Measurements from ENCODE around the gene LAMC2.

Gene LAMC2

DNA sequence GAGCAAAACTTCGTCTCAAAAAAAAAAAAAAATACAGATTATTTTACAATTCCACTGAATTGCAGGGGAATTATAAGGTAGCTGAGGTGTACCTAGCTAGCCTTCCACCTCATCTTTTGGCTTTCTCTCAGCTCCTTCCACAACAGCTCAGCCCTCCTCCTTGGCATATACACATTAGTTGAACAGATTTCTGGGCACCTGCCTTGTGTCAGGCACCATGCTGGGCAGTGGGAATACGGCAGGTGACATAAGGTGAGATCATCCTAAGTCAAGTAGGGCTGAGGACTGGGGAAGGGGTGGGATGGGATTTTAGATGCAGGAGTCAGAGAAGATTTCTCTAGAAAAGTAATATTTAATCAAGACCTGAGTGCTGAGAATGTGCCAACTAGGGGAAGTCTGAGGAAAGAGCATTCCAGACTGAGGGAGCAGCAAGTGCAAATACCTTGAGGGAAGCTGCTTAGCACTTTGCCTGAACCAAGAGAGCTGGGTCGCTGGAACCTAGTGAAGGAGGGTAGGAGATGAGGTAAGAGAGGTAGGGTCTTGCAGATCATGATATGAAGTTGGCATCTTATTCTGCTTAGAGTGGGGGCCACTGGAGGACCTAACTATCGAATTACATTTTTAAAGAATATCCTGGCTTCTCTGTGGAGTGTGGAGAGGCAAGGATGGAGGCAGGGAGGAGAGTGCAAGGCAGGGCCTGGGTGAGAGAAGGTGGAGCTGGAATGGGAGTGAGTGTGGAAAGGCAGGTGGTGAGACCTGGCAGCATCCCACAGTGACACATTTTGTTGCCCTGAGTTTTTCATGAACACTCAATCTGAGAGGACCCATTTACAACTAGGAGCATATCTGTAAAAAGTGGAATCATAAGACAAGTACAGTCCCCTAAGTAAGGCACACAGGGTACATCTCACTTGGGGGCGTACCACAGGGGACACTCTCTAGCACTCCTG is 28.2 kb downstream of the LAMC2 start:
- no peak overlapping the region for H2AFZ ChIP-seq (ENCODE audit: low read depth, low read length)
- ATAC-seq (ENCODE audit: insufficient read depth, low read depth): no peak
- H3K27me3 ChIP-seq (ENCODE audit: insufficient read depth, low read length, poor library complexity): peaks cover 13% of the 10 kb centered on the region
- DNase-seq: no peak
- no peak overlapping the region for H3K27ac ChIP-seq (ENCODE audit: low read length)
- H3K36me3 ChIP-seq (ENCODE audit: insufficient read depth, low read length): no peaks in the 10 kb centered on the region
- H3K4me1 ChIP-seq (ENCODE audit: insufficient read depth, low read length): peaks cover 20% of the 10 kb centered on the region
- no peak overlapping the region for H3K4me3 ChIP-seq (ENCODE audit: low read depth in 1 of 2, low read length in 2 of 2)
- H4K20me1 ChIP-seq (ENCODE audit: insufficient read depth, low read length): no peaks in the 10 kb centered on the region
- no peak overlapping the region for H3K9ac ChIP-seq (ENCODE audit: low read depth, low read length)
- TF ChIP-seq EZH2 (IDR thresholded peaks at IDR 0.05; ENCODE audit: borderline replicate concordance, low read depth, low read length, severe bottlenecking): no peak
- TF ChIP-seq, protein P1, sequence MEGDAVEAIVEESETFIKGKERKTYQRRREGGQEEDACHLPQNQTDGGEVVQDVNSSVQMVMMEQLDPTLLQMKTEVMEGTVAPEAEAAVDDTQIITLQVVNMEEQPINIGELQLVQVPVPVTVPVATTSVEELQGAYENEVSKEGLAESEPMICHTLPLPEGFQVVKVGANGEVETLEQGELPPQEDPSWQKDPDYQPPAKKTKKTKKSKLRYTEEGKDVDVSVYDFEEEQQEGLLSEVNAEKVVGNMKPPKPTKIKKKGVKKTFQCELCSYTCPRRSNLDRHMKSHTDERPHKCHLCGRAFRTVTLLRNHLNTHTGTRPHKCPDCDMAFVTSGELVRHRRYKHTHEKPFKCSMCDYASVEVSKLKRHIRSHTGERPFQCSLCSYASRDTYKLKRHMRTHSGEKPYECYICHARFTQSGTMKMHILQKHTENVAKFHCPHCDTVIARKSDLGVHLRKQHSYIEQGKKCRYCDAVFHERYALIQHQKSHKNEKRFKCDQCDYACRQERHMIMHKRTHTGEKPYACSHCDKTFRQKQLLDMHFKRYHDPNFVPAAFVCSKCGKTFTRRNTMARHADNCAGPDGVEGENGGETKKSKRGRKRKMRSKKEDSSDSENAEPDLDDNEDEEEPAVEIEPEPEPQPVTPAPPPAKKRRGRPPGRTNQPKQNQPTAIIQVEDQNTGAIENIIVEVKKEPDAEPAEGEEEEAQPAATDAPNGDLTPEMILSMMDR (IDR thresholded peaks at IDR 0.05; ENCODE audit: borderline replicate concordance, extremely low read depth, low read length, poor library complexity, severe bottlenecking): no peak
- no peaks in the 10 kb centered on the region for H3K79me2 ChIP-seq (ENCODE audit: insufficient read depth, low read length)
- H3K9me3 ChIP-seq (ENCODE audit: insufficient read depth, low read length, severe bottlenecking): no peaks in the 10 kb centered on the region
- no peak overlapping the region for H3K4me2 ChIP-seq (ENCODE audit: insufficient read depth, low read length)

DNA sequence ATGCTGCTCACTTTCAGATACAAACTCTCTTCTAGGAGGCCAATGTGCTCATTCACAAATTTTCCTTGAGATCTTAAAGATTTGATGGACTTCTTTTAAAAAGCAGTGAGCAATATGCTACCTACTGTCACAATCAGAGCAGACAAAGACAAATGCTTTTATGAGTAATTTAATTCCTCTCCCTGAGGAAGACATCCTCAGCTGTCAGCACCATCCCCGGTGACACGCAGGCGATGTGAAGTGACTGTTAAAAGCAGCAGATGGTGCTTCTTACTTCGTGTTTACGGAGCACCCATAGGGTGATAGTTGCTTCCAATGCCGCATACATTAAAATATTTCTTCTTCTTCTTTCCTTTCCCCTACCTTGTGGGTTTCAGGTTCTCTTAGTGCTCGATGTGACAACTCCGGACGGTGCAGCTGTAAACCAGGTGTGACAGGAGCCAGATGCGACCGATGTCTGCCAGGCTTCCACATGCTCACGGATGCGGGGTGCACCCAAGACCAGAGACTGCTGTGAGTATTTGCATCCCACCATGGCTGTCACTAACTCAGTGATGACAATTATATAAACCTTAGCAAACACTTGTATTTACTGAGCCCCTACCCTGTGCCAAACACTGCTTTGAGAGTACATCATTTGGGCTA is 29.1 kb downstream of the LAMC2 start:
- Histone ChIP-seq H4K20me1 (ENCODE audit: insufficient read depth, low read length) (no peaks in the 10 kb centered on the region), H3K36me3 (ENCODE audit: insufficient read depth, low read length) (no peaks in the 10 kb centered on the region), H3K4me3 (ENCODE audit: low read depth in 1 of 2, low read length in 2 of 2) (no peak overlapping the region), H3K9me3 (ENCODE audit: insufficient read depth, low read length, severe bottlenecking) (no peaks in the 10 kb centered on the region), H3K4me1 (ENCODE audit: insufficient read depth, low read length) (peaks cover 16% of the 10 kb centered on the region), H3K27ac (ENCODE audit: low read length) (no peak overlapping the region), H2AFZ (ENCODE audit: low read depth, low read length) (no peak overlapping the region), H3K27me3 (ENCODE audit: insufficient read depth, low read length, poor library complexity) (peaks cover 13% of the 10 kb centered on the region), H3K79me2 (ENCODE audit: insufficient read depth, low read length) (no peaks in the 10 kb centered on the region), H3K4me2 (ENCODE audit: insufficient read depth, low read length) (no peak overlapping the region), H3K9ac (ENCODE audit: low read depth, low read length) (no peak overlapping the region)
- DNase-seq: no peak
- TF ChIP-seq EZH2 (IDR thresholded peaks at IDR 0.05; ENCODE audit: borderline replicate concordance, low read depth, low read length, severe bottlenecking): no peak
- TF ChIP-seq, protein P1 (IDR thresholded peaks at IDR 0.05; ENCODE audit: borderline replicate concordance, extremely low read depth, low read length, poor library complexity, severe bottlenecking): no peak
- no peak for ATAC-seq (ENCODE audit: insufficient read depth, low read depth)

DNA sequence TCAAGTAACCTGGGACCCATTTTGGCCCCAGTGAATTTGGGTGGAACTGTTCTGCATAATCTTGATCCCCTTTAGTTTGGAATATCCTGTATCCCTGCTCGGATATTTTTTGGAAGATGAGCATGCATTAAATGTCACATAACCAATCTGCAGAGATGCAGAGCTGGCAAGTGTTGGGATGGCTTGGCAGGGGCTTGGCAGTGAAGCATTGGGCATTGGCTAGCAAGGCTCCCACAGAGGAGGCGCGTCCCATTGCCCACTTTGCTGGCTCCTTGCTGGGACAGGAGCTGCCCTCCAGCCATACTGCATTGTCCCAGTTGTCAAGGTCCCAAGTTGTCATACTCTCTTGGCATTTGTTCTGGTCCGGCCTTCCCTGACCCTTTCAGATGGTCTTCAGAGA is 29.9 kb downstream of the LAMC2 start:
- Histone ChIP-seq H4K20me1 (ENCODE audit: insufficient read depth, low read length) (no peaks in the 10 kb centered on the region), H3K4me3 (ENCODE audit: low read depth in 1 of 2, low read length in 2 of 2) (no peak overlapping the region), H3K9ac (ENCODE audit: low read depth, low read length) (no peak overlapping the region), H3K4me1 (ENCODE audit: insufficient read depth, low read length) (peaks cover 16% of the 10 kb centered on the region), H3K27me3 (ENCODE audit: insufficient read depth, low read length, poor library complexity) (peaks cover 13% of the 10 kb centered on the region), H3K4me2 (ENCODE audit: insufficient read depth, low read length) (no peak overlapping the region), H3K9me3 (ENCODE audit: insufficient read depth, low read length, severe bottlenecking) (no peaks in the 10 kb centered on the region), H3K79me2 (ENCODE audit: insufficient read depth, low read length) (no peaks in the 10 kb centered on the region), H3K27ac (ENCODE audit: low read length) (no peak overlapping the region), H3K36me3 (ENCODE audit: insufficient read depth, low read length) (no peaks in the 10 kb centered on the region), H2AFZ (ENCODE audit: low read depth, low read length) (no peak overlapping the region)
- TF ChIP-seq, protein P1 (IDR thresholded peaks at IDR 0.05; ENCODE audit: borderline replicate concordance, extremely low read depth, low read length, poor library complexity, severe bottlenecking): no peak
- DNase-seq: no peak
- ATAC-seq (ENCODE audit: insufficient read depth, low read depth): no peak
